Effector memory CD8-positive, alpha-beta T cell (primary cell): ENCODE data around the gene SLC12A5.

ENCODE experiments used
- ATAC-seq: fragments of 150-1000 bp; cut with Tn5 transposase; replicated peaks from 2 replicates; pipeline ENCODE4 v1.10.0; 2021; ENCODE audit warnings: mild to moderate bottlenecking, moderate library complexity
- DNase-seq, 3 experiments: peaks; one replicate each; pipeline ENCODE4 v3.0.0; 2021
- H3K27ac Mint-ChIP-seq, 2 donors: one replicate each; pipeline ENCODE4 v1.8.0; 2022; ENCODE audit warnings: mild to moderate bottlenecking in 2 of 2, mixed read lengths in 2 of 2, moderate library complexity in 2 of 2
- H3K27me3 Mint-ChIP-seq, 2 donors: one replicate each; pipeline ENCODE4 v1.8.0; 2022; ENCODE audit warnings: mixed read lengths in 2 of 2
- H3K36me3 Mint-ChIP-seq: one replicate; pipeline ENCODE4 v1.8.0; 2022; ENCODE audit warnings: mild to moderate bottlenecking, moderate library complexity, mixed read lengths; ENCODE audit not compliant: insufficient read depth
- H3K4me1 Mint-ChIP-seq, 2 donors: one replicate each; pipeline ENCODE4 v1.8.0; 2022; ENCODE audit warnings: low read depth in 2 of 2, mixed read lengths in 2 of 2
- H3K4me3 Mint-ChIP-seq, 2 donors: one replicate each; pipeline ENCODE4 v1.8.0; 2022; ENCODE audit warnings: mild to moderate bottlenecking in 2 of 2, mixed read lengths in 2 of 2, moderate library complexity in 2 of 2
- H3K9me3 Mint-ChIP-seq, 2 donors: one replicate each; pipeline ENCODE4 v1.8.0; 2022; ENCODE audit warnings: mixed read lengths in 2 of 2

The SLC12A5 gene

DNA sequence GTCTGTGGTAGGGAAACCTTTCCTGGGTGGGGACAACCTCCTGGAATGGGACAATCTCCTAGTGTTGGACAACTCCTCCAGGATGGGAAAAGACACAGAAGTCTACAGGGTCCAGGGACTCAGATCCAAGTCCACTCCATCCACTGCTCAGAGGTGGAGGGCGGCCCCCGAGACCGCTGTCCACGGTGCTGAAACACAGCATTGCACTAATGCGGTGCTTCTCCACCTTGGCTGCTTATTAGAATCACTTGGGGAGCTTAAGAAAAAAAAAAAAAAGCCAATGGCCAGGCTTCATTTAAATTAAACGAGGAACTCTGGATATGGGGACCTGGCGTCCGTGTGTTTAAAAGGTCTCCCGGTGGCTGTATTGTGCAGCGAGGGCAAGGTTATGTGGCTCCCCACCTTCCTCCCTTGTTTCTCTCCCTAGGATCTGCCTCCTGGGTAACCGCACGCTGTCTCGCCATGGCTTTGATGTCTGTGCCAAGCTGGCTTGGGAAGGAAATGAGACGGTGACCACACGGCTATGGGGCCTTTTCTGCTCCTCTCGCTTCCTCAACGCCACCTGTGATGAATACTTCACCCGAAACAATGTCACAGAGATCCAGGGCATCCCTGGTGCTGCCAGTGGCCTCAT, 12.0 kb downstream of the SLC12A5 start:
- no peaks in the 10 kb centered on the region for H3K4me1 Mint-ChIP-seq
- no peaks in the 10 kb centered on the region for H3K9me3 Mint-ChIP-seq
- peak; percentile 42 for ATAC-seq
- H3K27me3 Mint-ChIP-seq: peaks cover 41 to 83% of the 10 kb centered on the region in 2 donors
- no peak overlapping the region for H3K4me3 Mint-ChIP-seq
- no peak overlapping the region for H3K27ac Mint-ChIP-seq
- H3K36me3 Mint-ChIP-seq: no peaks in the 10 kb centered on the region
- DNase-seq: peak; percentile 28 to 46 (median 36)

DNA sequence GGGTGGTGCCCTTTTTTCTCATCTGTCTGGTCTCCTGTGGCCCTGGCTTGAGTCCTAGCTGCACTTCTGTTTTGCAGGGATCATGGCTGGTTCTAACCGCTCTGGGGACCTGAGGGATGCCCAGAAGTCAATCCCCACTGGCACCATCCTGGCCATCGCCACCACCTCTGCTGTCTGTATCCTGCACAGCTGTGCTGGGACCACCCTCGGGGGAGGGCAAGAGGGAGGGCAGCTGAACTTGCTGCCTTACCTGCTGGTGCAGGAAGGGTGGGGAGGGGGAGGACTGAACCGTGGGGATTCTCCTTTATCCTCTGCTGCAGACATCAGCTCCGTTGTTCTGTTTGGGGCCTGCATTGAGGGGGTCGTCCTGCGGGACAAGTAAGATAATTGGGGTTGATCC, 14.5 kb downstream of the SLC12A5 start:
- ATAC-seq: no peak
- Mint-ChIP-seq H3K4me3 (no peak overlapping the region), H3K27me3 (peaks cover 58 to 89% of the 10 kb centered on the region in 2 donors), H3K36me3 (no peaks in the 10 kb centered on the region), H3K27ac (no peak overlapping the region), H3K9me3 (no peaks in the 10 kb centered on the region), H3K4me1 (no peaks in the 10 kb centered on the region)
- DNase-seq: no peak

DNA sequence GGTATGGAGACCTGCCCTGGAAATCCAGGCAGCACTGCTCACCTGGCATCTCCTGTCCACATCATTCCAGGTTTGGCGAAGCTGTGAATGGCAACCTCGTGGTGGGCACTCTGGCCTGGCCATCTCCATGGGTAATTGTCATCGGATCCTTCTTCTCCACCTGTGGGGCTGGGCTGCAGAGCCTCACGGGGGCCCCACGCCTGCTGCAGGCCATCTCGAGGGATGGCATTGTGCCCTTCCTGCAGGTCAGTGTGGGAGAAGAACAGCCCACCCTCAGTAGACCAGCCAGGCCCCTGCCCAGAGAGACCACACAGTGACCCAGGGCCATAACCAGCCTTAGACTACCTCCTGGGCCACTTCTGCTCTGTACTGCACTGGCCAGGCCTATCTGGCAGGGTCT, 15.9 kb downstream of the SLC12A5 start:
- Mint-ChIP-seq H3K27me3 (peaks cover 58 to 98% of the 10 kb centered on the region in 2 donors), H3K4me1 (no peaks in the 10 kb centered on the region), H3K27ac (no peak overlapping the region), H3K36me3 (no peaks in the 10 kb centered on the region), H3K9me3 (no peaks in the 10 kb centered on the region), H3K4me3 (no peak overlapping the region)
- DNase-seq (no peak), ATAC-seq (no peak)

DNA sequence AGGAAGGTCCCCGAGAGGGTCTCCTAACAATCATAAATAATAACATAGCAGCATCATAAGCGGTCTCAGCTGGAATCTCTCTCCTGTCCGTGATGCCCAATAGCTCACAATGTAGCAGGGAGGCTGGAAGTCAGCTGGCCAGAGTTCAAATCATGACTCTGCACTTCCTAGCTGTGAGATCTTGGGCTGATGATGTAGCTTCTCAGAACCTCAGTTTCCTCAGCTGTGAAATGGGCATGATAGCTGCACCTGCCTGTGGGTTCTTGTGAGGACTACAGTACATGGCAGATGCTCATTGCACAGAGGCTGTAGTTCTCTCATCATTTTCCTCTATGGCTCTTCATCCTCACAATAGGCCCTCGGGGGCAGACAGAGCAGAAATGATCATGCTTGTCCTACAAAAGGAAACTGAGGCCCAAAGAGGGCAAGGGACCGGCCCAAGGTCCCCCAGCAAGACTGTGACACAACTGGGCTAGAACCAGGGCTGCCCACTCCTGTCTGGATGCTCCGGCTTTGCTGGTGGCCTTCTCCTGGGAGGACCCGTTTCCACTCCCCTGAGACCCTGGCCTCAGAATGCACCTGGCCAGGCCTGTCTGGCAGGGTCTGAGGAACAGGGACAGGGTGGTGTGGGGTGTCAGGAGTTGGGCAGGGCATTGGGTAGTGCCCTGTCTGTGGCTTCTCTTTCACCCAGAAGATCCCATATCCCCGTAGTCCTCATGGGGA, 17.7 kb downstream of the SLC12A5 start:
- no peak overlapping the region for H3K4me3 Mint-ChIP-seq
- peaks cover 57 to 82% of the 10 kb centered on the region in 2 donors for H3K27me3 Mint-ChIP-seq
- H3K9me3 Mint-ChIP-seq: no peaks in the 10 kb centered on the region
- no peak for DNase-seq
- ATAC-seq: no peak
- H3K4me1 Mint-ChIP-seq: no peaks in the 10 kb centered on the region
- peak overlapping the region in 1 of 2 donors; percentile 64 for H3K27ac Mint-ChIP-seq
- H3K36me3 Mint-ChIP-seq: no peaks in the 10 kb centered on the region

DNA sequence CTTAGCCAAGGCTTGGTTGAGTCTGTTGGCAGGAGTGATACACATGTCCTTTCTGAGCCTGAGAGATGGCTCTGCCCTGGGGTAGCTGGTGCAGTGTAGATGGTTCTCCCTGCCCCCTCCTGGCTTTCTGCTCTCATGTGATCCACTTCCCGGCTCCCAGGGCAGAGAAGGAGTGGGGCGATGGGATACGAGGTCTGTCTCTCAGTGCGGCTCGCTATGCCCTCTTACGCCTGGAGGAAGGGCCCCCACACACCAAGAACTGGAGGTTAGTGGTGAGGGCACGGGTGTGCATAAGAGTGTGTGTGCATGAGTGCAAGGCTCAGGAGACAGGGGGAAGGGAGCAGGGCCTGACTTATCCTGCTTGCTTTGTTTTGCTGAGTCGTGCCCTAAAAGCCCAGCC, 18.8 kb downstream of the SLC12A5 start:
- H3K27ac Mint-ChIP-seq: peak overlapping the region in 1 of 2 donors; percentile 64
- DNase-seq (no peak), ATAC-seq (no peak)
- H3K9me3 Mint-ChIP-seq: no peaks in the 10 kb centered on the region
- H3K4me1 Mint-ChIP-seq: no peaks in the 10 kb centered on the region
- H3K27me3 Mint-ChIP-seq: peaks cover 47 to 71% of the 10 kb centered on the region in 2 donors
- no peaks in the 10 kb centered on the region for H3K36me3 Mint-ChIP-seq
- H3K4me3 Mint-ChIP-seq: no peak overlapping the region

DNA sequence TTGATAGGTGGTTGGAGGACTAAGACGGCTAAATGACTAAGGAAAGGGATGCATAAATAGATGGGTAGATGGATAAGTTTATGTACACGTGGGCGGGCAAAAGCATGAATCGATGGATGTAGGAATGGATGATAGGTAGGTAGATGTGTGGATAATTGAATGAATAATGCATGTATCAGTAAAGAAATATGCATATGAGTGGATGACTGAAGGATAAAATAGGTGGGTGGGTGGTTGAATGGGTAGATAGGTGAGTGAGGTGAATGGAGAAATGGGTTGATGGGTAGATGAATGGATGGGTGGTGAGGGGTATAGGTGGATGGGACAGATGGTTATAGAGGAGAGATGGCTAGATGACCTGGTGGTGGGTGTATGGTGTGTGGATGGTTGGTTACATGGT, 20.2 kb downstream of the SLC12A5 start:
- no peak overlapping the region for H3K27ac Mint-ChIP-seq
- ATAC-seq: no peak

DNA sequence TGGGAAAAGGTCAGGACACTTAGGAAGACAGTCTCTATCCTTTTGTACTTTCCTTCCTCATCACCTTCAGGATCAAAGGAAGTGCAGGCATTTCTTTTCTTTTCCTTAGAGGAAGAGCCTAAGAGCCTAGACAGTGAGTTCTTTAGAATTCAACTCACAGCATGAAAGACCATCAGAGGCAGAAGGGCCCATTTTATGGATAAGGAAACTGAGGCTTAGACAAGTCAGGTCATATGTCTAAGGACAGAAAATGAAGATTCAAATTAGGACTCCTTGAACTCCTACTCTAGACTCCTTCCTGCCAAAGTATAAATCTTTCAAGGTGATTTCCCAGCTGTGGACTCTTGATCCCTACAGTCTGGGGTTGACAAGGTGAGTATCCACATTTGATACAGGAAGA, 20.8 kb downstream of the SLC12A5 start:
- no peaks in the 10 kb centered on the region for H3K36me3 Mint-ChIP-seq
- H3K27ac Mint-ChIP-seq: no peak overlapping the region
- no peaks in the 10 kb centered on the region for H3K9me3 Mint-ChIP-seq
- no peaks in the 10 kb centered on the region for H3K4me1 Mint-ChIP-seq
- no peak for ATAC-seq
- H3K27me3 Mint-ChIP-seq: peaks cover 30 to 51% of the 10 kb centered on the region in 2 donors
- H3K4me3 Mint-ChIP-seq: no peak overlapping the region
- no peak for DNase-seq

More for the DNA sequence above, 20.2 kb downstream of the SLC12A5 start:
- no peaks in the 10 kb centered on the region for H3K36me3 Mint-ChIP-seq
- no peak overlapping the region for H3K4me3 Mint-ChIP-seq
- H3K9me3 Mint-ChIP-seq: no peaks in the 10 kb centered on the region
- no peaks in the 10 kb centered on the region for H3K4me1 Mint-ChIP-seq
- no peak for DNase-seq
- H3K27me3 Mint-ChIP-seq: peaks cover 33 to 57% of the 10 kb centered on the region in 2 donors

DNA sequence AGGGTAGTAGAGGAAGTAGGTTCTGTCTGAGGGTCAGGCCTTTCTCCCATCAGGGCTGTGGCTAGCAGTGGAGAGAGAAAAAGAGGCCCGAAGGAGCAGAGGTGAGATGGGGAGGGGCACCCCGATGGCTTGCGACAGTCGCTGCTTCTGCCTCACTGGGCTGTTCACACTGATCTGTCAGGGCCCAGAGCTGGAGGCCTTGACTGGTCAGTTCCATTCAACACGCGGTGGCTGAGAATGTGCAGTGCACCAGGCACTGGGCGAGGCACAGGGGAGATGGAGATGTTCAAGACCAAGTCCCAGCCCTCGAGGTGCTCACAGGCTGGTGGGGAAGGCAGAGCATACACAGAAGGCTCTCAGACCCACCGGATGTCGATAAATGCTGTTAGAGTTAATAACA, 21.4 kb downstream of the SLC12A5 start:
- Mint-ChIP-seq H3K4me3 (no peak overlapping the region), H3K27me3 (peaks cover 30 to 45% of the 10 kb centered on the region in 2 donors), H3K4me1 (no peaks in the 10 kb centered on the region), H3K27ac (no peak overlapping the region), H3K9me3 (no peaks in the 10 kb centered on the region), H3K36me3 (no peaks in the 10 kb centered on the region)
- ATAC-seq (no peak), DNase-seq (no peak)

DNA sequence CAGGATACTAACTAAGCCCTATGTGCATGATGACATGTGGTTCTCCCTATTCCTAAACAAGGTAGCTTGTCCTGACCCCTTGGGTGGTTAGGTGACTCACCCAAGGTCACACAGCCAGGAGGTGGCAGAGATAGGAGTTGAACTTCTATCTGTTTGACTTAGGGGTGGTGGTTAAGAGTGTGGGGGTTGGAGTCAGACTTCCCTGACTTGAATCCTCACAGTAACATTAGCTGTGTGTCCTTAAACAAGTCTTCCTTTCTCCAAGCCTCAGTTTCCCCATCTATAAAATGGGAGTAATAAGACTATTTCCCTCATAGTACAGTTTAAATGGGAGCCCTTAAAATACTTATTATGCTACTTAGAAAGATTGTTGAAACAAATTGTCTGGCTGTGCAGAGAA, 21.9 kb downstream of the SLC12A5 start:
- no peak overlapping the region for H3K27ac Mint-ChIP-seq
- DNase-seq (no peak), ATAC-seq (no peak)
- peaks cover 26 to 40% of the 10 kb centered on the region in 2 donors for H3K27me3 Mint-ChIP-seq
- no peak overlapping the region for H3K4me3 Mint-ChIP-seq
- no peaks in the 10 kb centered on the region for H3K4me1 Mint-ChIP-seq
- H3K36me3 Mint-ChIP-seq: no peaks in the 10 kb centered on the region
- no peaks in the 10 kb centered on the region for H3K9me3 Mint-ChIP-seq

DNA sequence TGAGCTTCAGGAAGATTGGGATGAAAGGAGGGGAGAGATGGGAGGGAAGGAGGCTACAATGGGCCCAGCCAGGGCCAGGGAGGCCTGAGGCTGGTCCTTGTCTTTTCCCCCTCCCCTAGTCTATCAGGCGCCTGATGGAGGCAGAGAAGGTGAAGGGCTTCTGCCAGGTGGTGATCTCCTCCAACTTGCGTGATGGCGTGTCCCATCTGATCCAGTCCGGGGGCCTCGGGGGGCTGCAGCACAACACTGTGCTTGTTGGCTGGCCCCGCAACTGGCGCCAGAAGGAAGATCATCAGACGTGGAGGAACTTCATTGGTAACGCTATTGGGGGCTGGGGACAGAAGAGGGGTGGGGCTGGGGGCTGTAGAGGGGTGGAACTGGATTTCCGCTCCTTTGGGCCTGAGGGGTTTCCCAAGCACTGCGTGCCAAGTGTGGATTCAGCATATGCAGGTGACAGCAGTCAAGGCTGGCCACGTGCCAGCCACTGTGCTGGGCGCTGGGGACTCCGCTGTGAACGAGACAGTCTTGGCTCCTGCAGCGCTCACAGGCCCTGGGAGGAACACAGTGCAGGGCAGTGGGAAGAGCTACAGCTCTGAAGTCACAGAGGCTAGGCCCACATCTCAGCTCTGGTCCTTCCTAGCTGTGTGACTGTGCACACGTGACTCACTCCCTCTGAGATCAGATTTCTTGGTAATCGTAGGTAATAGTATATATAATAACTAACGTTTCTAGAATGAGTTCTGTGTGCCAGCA, 22.7 kb downstream of the SLC12A5 start:
- ATAC-seq (no peak), DNase-seq (no peak)
- Mint-ChIP-seq H3K36me3 (no peaks in the 10 kb centered on the region), H3K4me1 (no peaks in the 10 kb centered on the region), H3K4me3 (no peak overlapping the region), H3K9me3 (no peaks in the 10 kb centered on the region), H3K27ac (no peak overlapping the region), H3K27me3 (peaks cover 18 to 32% of the 10 kb centered on the region in 2 donors)

DNA sequence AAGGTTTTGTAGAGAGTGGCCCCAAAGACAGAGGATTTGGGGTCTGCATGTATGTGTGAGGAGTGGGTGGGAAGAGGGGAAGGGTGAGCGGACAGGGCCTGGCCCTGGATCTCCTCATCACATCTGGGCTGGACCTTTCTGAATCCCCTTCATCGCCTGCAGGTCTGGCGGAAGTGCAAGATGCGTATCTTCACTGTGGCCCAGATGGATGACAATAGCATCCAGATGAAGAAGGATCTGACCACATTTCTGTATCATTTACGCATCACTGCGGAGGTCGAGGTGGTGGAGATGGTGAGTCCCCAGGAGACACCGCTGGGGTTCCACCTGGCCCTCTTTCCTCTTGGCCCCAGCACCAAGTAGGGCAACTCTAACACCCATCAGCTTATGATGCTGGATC, 24.4 kb downstream of the SLC12A5 start:
- no peaks in the 10 kb centered on the region for H3K36me3 Mint-ChIP-seq
- no peaks in the 10 kb centered on the region for H3K4me1 Mint-ChIP-seq
- no peak overlapping the region for H3K27ac Mint-ChIP-seq
- H3K27me3 Mint-ChIP-seq: peaks cover 6 to 15% of the 10 kb centered on the region in 2 donors
- H3K9me3 Mint-ChIP-seq: no peaks in the 10 kb centered on the region
- DNase-seq (no peak), ATAC-seq (no peak)
- H3K4me3 Mint-ChIP-seq: no peak overlapping the region

DNA sequence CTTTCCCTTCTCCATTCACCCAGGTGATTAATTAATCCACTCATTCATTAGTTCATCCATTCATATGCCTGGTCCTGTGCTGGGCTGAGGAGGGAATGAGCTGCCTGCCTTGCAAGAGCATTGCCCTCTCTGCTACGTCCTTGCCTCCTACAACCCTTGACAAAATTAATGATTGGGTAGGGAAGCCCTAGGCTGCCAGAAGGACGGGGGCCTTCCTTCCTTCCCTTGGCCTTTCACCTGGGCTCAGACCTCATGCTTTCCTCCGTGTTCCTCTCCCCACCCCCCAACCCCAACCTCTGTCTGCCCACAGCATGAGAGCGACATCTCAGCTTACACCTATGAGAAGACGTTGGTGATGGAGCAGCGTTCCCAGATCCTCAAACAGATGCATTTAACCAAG, 25.6 kb downstream of the SLC12A5 start:
- ATAC-seq: no peak
- H3K9me3 Mint-ChIP-seq: no peaks in the 10 kb centered on the region
- H3K4me3 Mint-ChIP-seq: no peak overlapping the region
- H3K27me3 Mint-ChIP-seq: peaks cover 3 to 6% of the 10 kb centered on the region in 2 donors
- H3K4me1 Mint-ChIP-seq: peaks cover 5 to 7% of the 10 kb centered on the region in 2 donors
- peaks cover under 1% of the 10 kb centered on the region for H3K36me3 Mint-ChIP-seq
- H3K27ac Mint-ChIP-seq: no peak overlapping the region
- no peak for DNase-seq

DNA sequence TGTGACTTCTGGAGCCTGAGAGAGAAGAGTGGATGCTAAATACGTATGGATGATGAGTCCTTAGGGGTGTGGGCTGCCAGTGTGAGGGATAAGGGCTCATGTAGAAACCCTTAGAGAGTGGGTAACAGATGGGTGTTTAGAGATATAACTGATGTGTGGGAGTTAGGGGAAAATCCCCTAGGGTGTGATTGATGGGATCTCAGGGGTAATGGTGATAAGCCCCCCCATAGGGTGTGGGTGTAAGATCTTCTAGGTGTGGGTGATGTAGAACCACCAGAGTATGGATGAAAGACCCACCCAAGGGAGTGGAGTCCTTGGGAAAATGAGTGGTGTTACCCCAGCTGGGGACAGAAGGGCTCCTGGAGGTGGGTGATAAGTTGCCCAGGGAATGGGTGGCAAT, 26.3 kb downstream of the SLC12A5 start:
- Mint-ChIP-seq H3K4me3 (no peak overlapping the region), H3K27me3 (peaks cover 0 to 2% of the 10 kb centered on the region in 2 donors), H3K27ac (no peak overlapping the region), H3K9me3 (no peaks in the 10 kb centered on the region), H3K4me1 (peaks cover 11 to 12% of the 10 kb centered on the region in 2 donors), H3K36me3 (peaks cover 5% of the 10 kb centered on the region)
- DNase-seq (no peak), ATAC-seq (no peak)
